Endothelial cell of umbilical vein (primary cell): ENCODE measurements around the gene ZNF248. TPM values are rescaled to one million over a fixed set of nuclear protein-coding genes. Genes with fewer than 3 reads are reported as not detected.
"Not testable (repeated sequence)": the region's sequence is repeated elsewhere in the genome, so short reads cannot be mapped to it uniquely, and the experiment has no call there.

ENCODE experiments used
- BruUV-seq: library from RNA; stranded (reverse); fragments of 400-500 nt; replicated peaks from 2 replicates; lab custom pipeline; 2021; lab: Mats Ljungman, UMichigan
- CTCF ChIA-PET: fragments of 300-600, 350-600 bp; sonication (Branson Sonifier 250); formaldehyde crosslinking; loops from one replicate; lab custom pipeline; 2021; ENCODE audit warnings: antibody characterized with exemption, inconsistent platforms; lab: Charles Lee
- POLR2A ChIA-PET: fragments of 300-600, 350-600 bp; sonication (Branson Sonifier 250); formaldehyde crosslinking; loops from one replicate; lab custom pipeline; 2021; ENCODE audit warnings: antibody characterized with exemption, inconsistent platforms; lab: Charles Lee
- DNase-seq: peaks from one replicate; pipeline ENCODE4 v3.0.0-alpha.2; 2011; ENCODE audit warnings: low read depth, low spot score
- FAIRE-seq: peaks from 2 replicates; lab custom pipeline; 2011; peaks lifted over from hg19 to GRCh38; lab: Jason Lieb, UNC
- H2AFZ ChIP-seq: 2 replicates; pipeline ENCODE4 v1.6.0; 2012; ENCODE audit warnings: low read depth, low read length, control low read depth, inconsistent platforms
- H3K27ac ChIP-seq: 2 replicates; pipeline ENCODE4 v1.5.1; 2011; ENCODE audit warnings: low read depth, mild to moderate bottlenecking, control low read depth, low read length, moderate library complexity; ENCODE audit not compliant: insufficient read depth
- H3K27me3 ChIP-seq, 2 experiments: 2 replicates each; pipeline versions ENCODE4 v1.6.0 to v1.6.1; 2011; ENCODE audit warnings: low read length in 2 of 2, mixed read lengths in 1 of 2; ENCODE audit not compliant: control insufficient read depth in 2 of 2, insufficient read depth in 2 of 2
- H3K36me3 ChIP-seq, 2 experiments: 2 replicates in 1 of 2; 3 replicates in 1 of 2; pipeline ENCODE4 v1.5.1; 2011; ENCODE audit warnings: low read length in 2 of 2, mild to moderate bottlenecking in 1 of 2, moderate library complexity in 1 of 2; ENCODE audit not compliant: control insufficient read depth in 2 of 2, insufficient read depth in 2 of 2; ENCODE audit errors: extremely low read depth in 1 of 2
- H3K4me1 ChIP-seq: 3 replicates; pipeline ENCODE4 v1.5.1; 2011; ENCODE audit warnings: mild to moderate bottlenecking, low read length; ENCODE audit not compliant: control insufficient read depth, insufficient read depth; ENCODE audit errors: extremely low read depth
- H3K4me2 ChIP-seq: 2 replicates; pipeline ENCODE4 v1.6.1; 2011; ENCODE audit warnings: low read length, control low read depth, mixed read lengths; ENCODE audit not compliant: insufficient read depth
- H3K4me3 ChIP-seq, 3 experiments: fragments of 200-600 bp in 1 of 3; sonication (generic), shearing (Covaris generic) in 1 of 3; replicated peaks in 1 of 3; 2 replicates each; pipeline ENCODE4 v1.5.1; 2011 to 2016; ENCODE audit warnings: control low read depth in 3 of 3, low read length in 3 of 3, mild to moderate bottlenecking in 2 of 3, inconsistent platforms in 1 of 3, low read depth in 1 of 3, moderate library complexity in 1 of 3; ENCODE audit not compliant: insufficient read depth in 1 of 3
- H3K79me2 ChIP-seq: 2 replicates; pipeline ENCODE4 v1.6.0; 2012; ENCODE audit warnings: low read length, inconsistent platforms; ENCODE audit not compliant: control insufficient read depth, insufficient read depth
- H3K9ac ChIP-seq: replicated peaks from 2 replicates; pipeline ENCODE3; 2011; ENCODE audit warnings: low read length, control low read depth; ENCODE audit not compliant: insufficient read depth; ENCODE audit errors: extremely low read depth
- H3K9me1 ChIP-seq: replicated peaks from 3 replicates; pipeline ENCODE4 v1.6.0; 2011; ENCODE audit warnings: mild to moderate bottlenecking, low read length; ENCODE audit not compliant: control insufficient read depth, insufficient read depth; ENCODE audit errors: extremely low read depth
- H3K9me3 ChIP-seq: replicated peaks from 2 replicates; pipeline ENCODE4 v1.5.1; 2012; ENCODE audit warnings: low read length, inconsistent platforms; ENCODE audit not compliant: control insufficient read depth, insufficient read depth
- H4K20me1 ChIP-seq: replicated peaks from 2 replicates; pipeline ENCODE3; 2011; ENCODE audit warnings: mild to moderate bottlenecking, low read length; ENCODE audit not compliant: control insufficient read depth, insufficient read depth; ENCODE audit errors: extremely low read depth
- CTCF ChIP-seq, 2 donors: IDR thresholded peaks; 1 replicate in 1 of 2; 2 replicates in 1 of 2; pipeline ENCODE4 v1.5.1; 2011; ENCODE audit warnings: low read length in 2 of 2, mild to moderate bottlenecking in 2 of 2, moderate library complexity in 2 of 2, control low read depth in 1 of 2, inconsistent platforms in 1 of 2, low read depth in 1 of 2; ENCODE audit not compliant: insufficient read depth in 1 of 2; ENCODE audit errors: extremely low read depth in 1 of 2
- GATA2 ChIP-seq: IDR thresholded peaks from 2 replicates; pipeline ENCODE4 v1.7.0; 2011; ENCODE audit warnings: low read depth, mild to moderate bottlenecking, moderate library complexity, mixed read lengths, low read length; ENCODE audit not compliant: insufficient read length, insufficient read depth
- MYC ChIP-seq: IDR thresholded peaks from one replicate; pipeline ENCODE4 v1.6.1; 2011; ENCODE audit warnings: mild to moderate bottlenecking, low read depth, low read length
- POLR2AphosphoS5 ChIP-seq: IDR thresholded peaks from 2 replicates; pipeline ENCODE4 v1.6.1; 2012; ENCODE audit warnings: low read depth, mild to moderate bottlenecking, control low read depth, low read length, moderate library complexity; ENCODE audit not compliant: insufficient read depth
- dilution Hi-C: fragments of 300-500 bp; cut with MboI; formaldehyde crosslinking; loops from one replicate; pipeline ENCODE4 v1.15.0; 2019; ENCODE audit warnings: low sequenced_read_pairs; ENCODE audit not compliant: extremely low pct_ligation_motif_present
- intact Hi-C: fragments of 100-400 bp; cut with micrococcal nuclease; formaldehyde crosslinking; loops from one replicate; pipeline ENCODE4 v1.10.0; 2022
- polyA plus RNA-seq, 4 experiments: library from polyadenylated mRNA; depleted of rRNA in 3 of 4; stranded (reverse) in 3 of 4; unstranded in 1 of 4; fragments of >200 nt; gene quantifications; 2 replicates each; pipeline versions ENCODE4 v1.2.1 to v1.2.3, GENCODE V29; 2011 to 2012; ENCODE audit warnings: missing spikeins in 1 of 4
- total RNA-seq: library from RNA; stranded (reverse); gene quantifications from 2 replicates; pipeline ENCODE4 v1.2.3, GENCODE V29; 2021

Gene ZNF248
- total and polyA plus RNA-seq, 2 donors (not counting 3 experiments of a cell fraction or from before 2014, with no cell fraction given), result 4.3 to 6.5 TPM

- POLR2A ChIA-PET, result no interaction called here
- TF ChIP-seq POLR2AphosphoS5 (no peak), MYC (no peak), CTCF (IDR thresholded peaks at IDR 0.05; ENCODE audit: extremely low read depth in 1 of 2, insufficient read depth in 1 of 2, low read depth in 1 of 2, low read length in 2 of 2) (no peak), GATA2 (no peak)
- Histone ChIP-seq H3K4me1 (peaks cover 11% of the 10 kb centered on the region), H2AFZ (no peak overlapping the region), H4K20me1 (no peaks in the 10 kb centered on the region), H3K9me1 (no peaks in the 10 kb centered on the region), H3K4me2 (no peak overlapping the region), H3K27me3 (no peaks in the 10 kb centered on the region), H3K9ac (no peak overlapping the region), H3K36me3 (no peaks in the 10 kb centered on the region), H3K9me3 (no peaks in the 10 kb centered on the region), H3K27ac (no peak overlapping the region), H3K79me2 (no peaks in the 10 kb centered on the region), H3K4me3 (no peak overlapping the region)
- intact Hi-C loops, result no loop called here
- CTCF ChIA-PET, result no interaction called here
- dilution Hi-C loops, result no loop called here
- no peak for DNase-seq
- BruUV-seq, result no TSS peak
- no peak for FAIRE-seq
Measured at GRCh38 chr10:37860494-37861190, 3.2 kb upstream of the ZNF248 start.

GRCh38 chr10:37859270-37859669 lies 1.9 kb upstream of the ZNF248 start:
- H3K36me3 ChIP-seq, FAIRE-seq, H2AFZ ChIP-seq, CTCF ChIA-PET, H3K9me3 ChIP-seq, H3K4me3 ChIP-seq, H3K79me2 ChIP-seq, H3K27me3 ChIP-seq, H4K20me1 ChIP-seq, BruUV-seq, H3K4me2 ChIP-seq, POLR2A ChIA-PET, H3K9ac ChIP-seq, H3K9me1 ChIP-seq, H3K27ac ChIP-seq, dilution Hi-C loops, DNase-seq: not testable (repeated sequence)
- intact Hi-C loops, result loop anchor here (5.0 kb wide), 1 partner anchor 543 kb away; no protein-coding TSS in a partner anchor
- peaks cover 11% of the 10 kb centered on the region for H3K4me1 ChIP-seq
